GM23338 (cell line): ENCODE data around the gene MED12L. TPM values are rescaled to one million over a fixed set of nuclear protein-coding genes. Genes with fewer than 3 reads are reported as not detected.

Experiments used
- ATAC-seq: fragments of 200-7000 bp; cut with Tn5 transposase; 3 replicates; pipeline ENCODE4 v1.9.1; 2020
- DNase-seq: peaks from one replicate; pipeline ENCODE4 v3.0.0-alpha.2; 2015; ENCODE audit warnings: low spot score
- H2AFZ ChIP-seq: fragments of 200-600 bp; sonication (generic); 2 replicates; pipeline ENCODE4 v1.8.0; 2016; ENCODE audit warnings: antibody characterized with exemption, mild to moderate bottlenecking, moderate library complexity
- H3F3A ChIP-seq: fragments of 200-600 bp; sonication (generic); replicated peaks from 2 replicates; pipeline ENCODE4 v1.8.0; 2017; ENCODE audit warnings: antibody characterized with exemption, mixed run types, low read depth
- H3K27ac ChIP-seq: fragments of 200-600 bp; sonication (generic); 2 replicates; pipeline ENCODE4 v1.6.1; 2016; ENCODE audit warnings: low read depth
- H3K27me3 ChIP-seq: fragments of 200-600 bp; sonication (generic); 2 replicates; pipeline ENCODE4 v1.8.0; 2016; ENCODE audit warnings: mild to moderate bottlenecking, mixed run types, moderate library complexity; ENCODE audit not compliant: insufficient read depth
- H3K36me3 ChIP-seq: fragments of 200-600 bp; sonication (generic); 2 replicates; pipeline ENCODE4 v1.8.0; 2016; ENCODE audit warnings: mild to moderate bottlenecking; ENCODE audit not compliant: insufficient read depth
- H3K4me1 ChIP-seq: fragments of 200-600 bp; sonication (generic); 2 replicates; pipeline ENCODE4 v1.8.0; 2016; ENCODE audit warnings: mild to moderate bottlenecking, moderate library complexity; ENCODE audit not compliant: insufficient read depth
- H3K4me2 ChIP-seq: fragments of 200-600 bp; sonication (generic); 2 replicates; pipeline ENCODE4 v1.7.1; 2017; ENCODE audit warnings: mixed run types
- H3K4me3 ChIP-seq: fragments of 200-600 bp; sonication (generic); 2 replicates; pipeline ENCODE4 v1.6.1; 2016; ENCODE audit warnings: mixed run types
- H3K79me2 ChIP-seq: fragments of 200-600 bp; sonication (generic); replicated peaks from 2 replicates; pipeline ENCODE4 v1.8.0; 2017; ENCODE audit warnings: mild to moderate bottlenecking; ENCODE audit not compliant: insufficient read depth
- H3K9me2 ChIP-seq: fragments of 200-600 bp; sonication (generic); 2 replicates; pipeline ENCODE4 v1.8.0; 2017; ENCODE audit not compliant: insufficient read depth
- H4K20me1 ChIP-seq: fragments of 200-600 bp; sonication (generic); replicated peaks from 2 replicates; pipeline ENCODE4 v1.8.0; 2017; ENCODE audit warnings: mild to moderate bottlenecking; ENCODE audit not compliant: insufficient read depth
- H3K27ac Mint-ChIP-seq: 2 replicates; pipeline ENCODE4 v1.8.0; 2020; ENCODE audit warnings: inconsistent platforms, mild to moderate bottlenecking, moderate library complexity, mixed read lengths
- H3K27me3 Mint-ChIP-seq: 3 replicates; pipeline ENCODE4 v1.8.0; 2022; ENCODE audit warnings: low read depth, mild to moderate bottlenecking, moderate library complexity, mixed read lengths, inconsistent platforms; ENCODE audit not compliant: insufficient read depth, poor library complexity
- H3K36me3 Mint-ChIP-seq: 3 replicates; pipeline ENCODE4 v1.8.0; 2021; ENCODE audit warnings: low read depth, mild to moderate bottlenecking, inconsistent platforms, moderate library complexity, mixed read lengths
- H3K4me1 Mint-ChIP-seq: 3 replicates; pipeline ENCODE4 v1.8.0; 2020; ENCODE audit warnings: mild to moderate bottlenecking, inconsistent platforms, mixed read lengths
- H3K4me3 Mint-ChIP-seq: 3 replicates; pipeline ENCODE4 v1.8.0; 2021; ENCODE audit warnings: moderate library complexity, mild to moderate bottlenecking, inconsistent platforms, mixed read lengths
- H3K9me3 Mint-ChIP-seq: 3 replicates; pipeline ENCODE4 v1.8.0; 2020; ENCODE audit warnings: moderate library complexity, mild to moderate bottlenecking, inconsistent platforms, mixed read lengths
- CREB1 ChIP-seq: fragments of 250-450 bp; sonication (Bioruptor Pico); IDR thresholded peaks from 2 replicates; pipeline ENCODE4 v1.5.0; 2020; ENCODE audit warnings: low read depth, mild to moderate bottlenecking, moderate library complexity
- CTCF ChIP-seq, 2 experiments: fragments of 200-600 bp in 1 of 2; sonication (generic) in 1 of 2; conservative IDR thresholded peaks; 2 replicates each; pipeline versions ENCODE4 v1.5.1 to v1.6.1; 2016 to 2017; ENCODE audit warnings: antibody characterized with exemption in 2 of 2, low read depth in 2 of 2, mild to moderate bottlenecking in 2 of 2, moderate library complexity in 1 of 2
- EZH2 ChIP-seq: fragments of 200-600 bp; sonication (generic); IDR thresholded peaks from one replicate; pipeline ENCODE4 v1.8.0; 2017; ENCODE audit warnings: antibody characterized with exemption, mild to moderate bottlenecking, low read depth; ENCODE audit not compliant: unreplicated experiment
- EZH2phosphoT487 ChIP-seq: fragments of 200-600 bp; sonication (generic); IDR thresholded peaks from one replicate; pipeline ENCODE4 v1.8.1; 2018; ENCODE audit warnings: antibody characterized with exemption; ENCODE audit not compliant: unreplicated experiment
- NANOG ChIP-seq: IDR thresholded peaks from 2 replicates; pipeline ENCODE4 v1.6.1; 2016; ENCODE audit warnings: antibody characterized with exemption, borderline replicate concordance
- POLR2AphosphoS5 ChIP-seq: IDR thresholded peaks from 2 replicates; pipeline ENCODE4 v1.6.1; 2016; ENCODE audit warnings: antibody characterized with exemption, low read depth
- ZNF114 ChIP-seq: fragments of 250-450 bp; sonication (Bioruptor Pico); IDR thresholded peaks from 2 replicates; pipeline ENCODE4 v1.5.0; 2020; ENCODE audit warnings: mild to moderate bottlenecking, moderate library complexity
- ZNF462 ChIP-seq: fragments of 250-450 bp; sonication (Bioruptor Pico); IDR thresholded peaks from 2 replicates; pipeline ENCODE4 v1.5.0; 2020; ENCODE audit warnings: mild to moderate bottlenecking, moderate library complexity
- polyA plus RNA-seq: library from polyadenylated mRNA; unstranded; fragments of >200 nt; fragmentation: Nextera tagmentation; extraction: Ambion mirVana; gene quantifications from 2 replicates; pipeline ENCODE4 v1.2.1, GENCODE V29; 2016
- total RNA-seq: library from RNA; depleted of rRNA; stranded (reverse); fragments of >200 nt; shearing (Covaris generic); gene quantifications from 2 replicates; pipeline ENCODE4 v1.2.3, GENCODE V29; 2014

MED12L gene
- total and polyA plus RNA-seq, 2 experiments from 2014 or later = 5.7 to 25.0 TPM

GRCh38 chr3:151130428-151130827 is 45.0 kb downstream of the MED12L start:
- TF ChIP-seq NANOG (no peak), ZNF114 (CRISPR knock-in tag) (no peak), CREB1 (CRISPR knock-in tag) (no peak), POLR2AphosphoS5 (no peak), CTCF (conservative IDR thresholded peaks at IDR 0.05; ENCODE audit: low read depth in 2 of 2) (no peak), EZH2 (no peak), ZNF462 (no peak), EZH2phosphoT487 (no peak)
- Histone ChIP-seq H2AFZ (no peak overlapping the region), H4K20me1 (no peaks in the 10 kb centered on the region), H3K79me2 (no peaks in the 10 kb centered on the region), H3K4me3 (no peak overlapping the region), H3K4me1 (no peaks in the 10 kb centered on the region), H3K27ac (no peak overlapping the region), H3K9me2 (no peaks in the 10 kb centered on the region), H3K36me3 (peaks cover 4% of the 10 kb centered on the region; the same call in 1 of the 2 replicates), H3K27me3 (no peaks in the 10 kb centered on the region), H3K4me2 (no peak overlapping the region), H3F3A (no peaks in the 10 kb centered on the region)
- no peak overlapping the region for H3K4me3 Mint-ChIP-seq
- no peak for ATAC-seq
- H3K27ac Mint-ChIP-seq = no peak overlapping the region
- H3K27me3 Mint-ChIP-seq = peaks cover 3% of the 10 kb centered on the region
- peaks cover 10% of the 10 kb centered on the region; the same call in 2 of the 3 replicates for H3K36me3 Mint-ChIP-seq
- no peak for DNase-seq
- no peaks in the 10 kb centered on the region for H3K9me3 Mint-ChIP-seq
- peaks cover 4% of the 10 kb centered on the region; the same call in 2 of the 3 replicates for H3K4me1 Mint-ChIP-seq
